Measurements from ENCODE around the gene CUL1.
A peak's percentile ranks its signal among the peaks of the same experiment; 100 is the strongest.

CUL1 gene

GRCh38 chr7:148727501-148728278 is 29.0 kb downstream of the CUL1 start:
- Histone ChIP-seq H4K20me1 (ENCODE audit: insufficient read depth) (peaks cover 86% of the 10 kb centered on the region), H3K4me1 (ENCODE audit: low read depth, poor library complexity, severe bottlenecking) (peaks cover 88% of the 10 kb centered on the region), H3K4me2 (peak overlapping the region; percentile 56), H3K27me3 (ENCODE audit: insufficient read depth, low read depth) (no peaks in the 10 kb centered on the region), H3K79me2 (ENCODE audit: insufficient read depth, low read depth) (peaks cover 100% of the 10 kb centered on the region), H3K9ac (no peak overlapping the region), H3K27ac (no peak overlapping the region), H3K4me3 (IDR thresholded peaks at IDR 0.05; ENCODE audit: insufficient read depth, low read depth, low read length) (no peak overlapping the region), H2AFZ (ENCODE audit: low read depth) (no peak overlapping the region), H3K36me3 (ENCODE audit: insufficient read depth) (peaks cover 11% of the 10 kb centered on the region; the same call in 1 of the 2 replicates)
- TF ChIP-seq CTCF (conservative IDR thresholded peaks at IDR 0.05; ENCODE audit: low read depth, low read length) = no peak

GRCh38 chr7:148729984-148730733 is 31.5 kb downstream of the CUL1 start:
- Histone ChIP-seq H3K9ac (no peak overlapping the region), H4K20me1 (ENCODE audit: insufficient read depth) (peaks cover 76% of the 10 kb centered on the region), H3K79me2 (ENCODE audit: insufficient read depth, low read depth) (peaks cover 100% of the 10 kb centered on the region), H3K4me1 (ENCODE audit: low read depth, poor library complexity, severe bottlenecking) (peaks cover 86% of the 10 kb centered on the region), H3K36me3 (ENCODE audit: insufficient read depth) (peaks cover 19% of the 10 kb centered on the region; the same call in 1 of the 2 replicates), H3K4me3 (IDR thresholded peaks at IDR 0.05; ENCODE audit: insufficient read depth, low read depth, low read length) (no peak overlapping the region), H3K27me3 (ENCODE audit: insufficient read depth, low read depth) (no peaks in the 10 kb centered on the region), H2AFZ (ENCODE audit: low read depth) (no peak overlapping the region), H3K4me2 (no peak overlapping the region), H3K27ac (no peak overlapping the region)
- TF ChIP-seq CTCF (conservative IDR thresholded peaks at IDR 0.05; ENCODE audit: low read depth, low read length) = no peak

GRCh38 chr7:148732862-148733261 is 34.2 kb downstream of the CUL1 start:
- peak overlapping the region; percentile 1; the same call in 1 of the 2 replicates for H3K27ac ChIP-seq
- H2AFZ ChIP-seq (ENCODE audit: low read depth) = no peak overlapping the region
- no peak overlapping the region for H3K9ac ChIP-seq
- no peak for TF ChIP-seq CTCF (conservative IDR thresholded peaks at IDR 0.05; ENCODE audit: low read depth, low read length)
- peaks cover 63% of the 10 kb centered on the region for H3K4me1 ChIP-seq (ENCODE audit: low read depth, poor library complexity, severe bottlenecking)
- peaks cover 59% of the 10 kb centered on the region for H4K20me1 ChIP-seq (ENCODE audit: insufficient read depth)
- H3K36me3 ChIP-seq (ENCODE audit: insufficient read depth) = peaks cover 19% of the 10 kb centered on the region; the same call in 1 of the 2 replicates
- peaks cover 97% of the 10 kb centered on the region for H3K79me2 ChIP-seq (ENCODE audit: insufficient read depth, low read depth)
- no peaks in the 10 kb centered on the region for H3K27me3 ChIP-seq (ENCODE audit: insufficient read depth, low read depth)
- H3K4me2 ChIP-seq = peak overlapping the region; percentile 30; the same call in 1 of the 2 replicates
- H3K4me3 ChIP-seq (IDR thresholded peaks at IDR 0.05; ENCODE audit: insufficient read depth, low read depth, low read length) = no peak overlapping the region

GRCh38 chr7:148733496-148733895 is 34.8 kb downstream of the CUL1 start:
- Histone ChIP-seq H3K27me3 (ENCODE audit: insufficient read depth, low read depth) (no peaks in the 10 kb centered on the region), H4K20me1 (ENCODE audit: insufficient read depth) (peaks cover 53% of the 10 kb centered on the region), H3K4me1 (ENCODE audit: low read depth, poor library complexity, severe bottlenecking) (peaks cover 57% of the 10 kb centered on the region), H2AFZ (ENCODE audit: low read depth) (no peak overlapping the region), H3K36me3 (ENCODE audit: insufficient read depth) (peaks cover 19% of the 10 kb centered on the region; the same call in 1 of the 2 replicates), H3K4me2 (peak overlapping the region; percentile 30), H3K4me3 (IDR thresholded peaks at IDR 0.05; ENCODE audit: insufficient read depth, low read depth, low read length) (no peak overlapping the region), H3K9ac (no peak overlapping the region), H3K79me2 (ENCODE audit: insufficient read depth, low read depth) (peaks cover 97% of the 10 kb centered on the region), H3K27ac (peak overlapping the region; percentile 1; the same call in 1 of the 2 replicates)
- no peak for TF ChIP-seq CTCF (conservative IDR thresholded peaks at IDR 0.05; ENCODE audit: low read depth, low read length)

Measured in KMS-11 (cell line).